ENCODE measurements around the gene LARP4B. TPM values are rescaled to one million over a fixed set of nuclear protein-coding genes. Genes with fewer than 3 reads are reported as not detected.

LARP4B gene
- total RNA-seq, 1 donor from 2014 or later, result 114 TPM

GRCh38 chr10:929960-930624 is 1.4 kb downstream of the LARP4B start:
- no peaks in the 10 kb centered on the region for H3K27me3 ChIP-seq (ENCODE audit: low read depth)
- peak overlapping the region; percentile 68 for H3K4me3 ChIP-seq
- no peak for DNase-seq
- no peak for TF ChIP-seq CTCF (IDR thresholded peaks at IDR 0.05)
- no peak for ATAC-seq
- intact Hi-C loops (cut with DNase I), result no loop called here
- peaks cover 10% of the 10 kb centered on the region for H3K36me3 ChIP-seq
- H3K4me1 ChIP-seq, result peaks cover 54% of the 10 kb centered on the region
- peak overlapping the region; percentile 94 for H3K27ac ChIP-seq
- no peaks in the 10 kb centered on the region for H3K9me3 ChIP-seq

- intact Hi-C loops (cut with DNase I), result no loop called here
- no peak overlapping the region for H3K27ac ChIP-seq
- H3K36me3 ChIP-seq, result peaks cover 18% of the 10 kb centered on the region
- H3K9me3 ChIP-seq, result no peaks in the 10 kb centered on the region
- no peak overlapping the region for H3K4me3 ChIP-seq
- ATAC-seq (no peak), DNase-seq (no peak)
- H3K27me3 ChIP-seq (ENCODE audit: low read depth), result no peaks in the 10 kb centered on the region
- TF ChIP-seq CTCF (IDR thresholded peaks at IDR 0.05), result no peak
- peaks cover 79% of the 10 kb centered on the region for H3K4me1 ChIP-seq
Measured at GRCh38 chr10:927131-927530, 4.4 kb downstream of the LARP4B start.

- Histone ChIP-seq H3K4me1 (peaks cover 89% of the 10 kb centered on the region), H3K27ac (no peak overlapping the region), H3K9me3 (no peaks in the 10 kb centered on the region), H3K36me3 (peaks cover 18% of the 10 kb centered on the region), H3K27me3 (ENCODE audit: low read depth) (no peaks in the 10 kb centered on the region), H3K4me3 (no peak overlapping the region)
- ATAC-seq (peak; percentile 78 to 79), DNase-seq (peak; percentile 60)
- intact Hi-C loops (cut with DNase I), result no loop called here
- TF ChIP-seq CTCF (IDR thresholded peaks at IDR 0.05), result no peak
Measured at GRCh38 chr10:926075-926698, 5.3 kb downstream of the LARP4B start.

- intact Hi-C loops (cut with DNase I), result no loop called here
- no peak for TF ChIP-seq CTCF (IDR thresholded peaks at IDR 0.05)
Measured at GRCh38 chr10:924524-924859, 7.0 kb downstream of the LARP4B start.

GRCh38 chr10:923844-924523 is 7.5 kb downstream of the LARP4B start:
- no peak for TF ChIP-seq CTCF (IDR thresholded peaks at IDR 0.05)
- no peaks in the 10 kb centered on the region for H3K9me3 ChIP-seq
- H3K36me3 ChIP-seq, result peaks cover 18% of the 10 kb centered on the region
- ATAC-seq, result no peak
- peaks cover 90% of the 10 kb centered on the region for H3K4me1 ChIP-seq
- no peaks in the 10 kb centered on the region for H3K27me3 ChIP-seq (ENCODE audit: low read depth)
- no peak overlapping the region for H3K27ac ChIP-seq
- intact Hi-C loops (cut with DNase I), result no loop called here
- DNase-seq, result no peak
- no peak overlapping the region for H3K4me3 ChIP-seq

More at GRCh38 chr10:924524-924859, 7.0 kb downstream of the LARP4B start:
- DNase-seq, result no peak
- Histone ChIP-seq H3K4me3 (no peak overlapping the region), H3K9me3 (no peaks in the 10 kb centered on the region), H3K36me3 (peaks cover 18% of the 10 kb centered on the region), H3K4me1 (peaks cover 93% of the 10 kb centered on the region), H3K27ac (no peak overlapping the region), H3K27me3 (ENCODE audit: low read depth) (no peaks in the 10 kb centered on the region)
- no peak for ATAC-seq

Measured in lower lobe of right lung (tissue), 2 donors.